HEK293 (cell line): ENCODE data around the gene TRIP4.

Experiments
- CTCF ChIA-PET: fragments of 350-600 bp; formaldehyde crosslinking; extraction: SDS; loops from one replicate; lab custom pipeline; 2021; ENCODE audit warnings: antibody characterized with exemption; lab: Yijun Ruan, JAX
- POLR2A ChIA-PET: fragments of 300-600 bp; formaldehyde crosslinking; extraction: SDS; loops from one replicate; lab custom pipeline; 2020; ENCODE audit warnings: antibody characterized with exemption, inconsistent platforms; lab: Yijun Ruan, JAX
- H3K27ac ChIP-seq: fragments of 200-500 bp; sonication (Bioruptor generic); 2 replicates; pipeline ENCODE4 v1.5.1; 2014; ENCODE audit warnings: low read depth, low read length, control low read depth, inconsistent platforms; ENCODE audit errors: extremely low read depth
- H3K36me3 ChIP-seq, 2 experiments: fragments of 200-500 bp in 1 of 2; sonication (Bioruptor generic) in 1 of 2; 1 replicate in 1 of 2; 2 replicates in 1 of 2; pipeline ENCODE4 v1.5.1; 2014 to 2017; ENCODE audit warnings: inconsistent platforms in 2 of 2, low read length in 2 of 2; ENCODE audit not compliant: control insufficient read depth in 2 of 2, insufficient read depth in 1 of 2
- H3K4me1 ChIP-seq: fragments of 200-500 bp; sonication (Bioruptor generic); 2 replicates; pipeline ENCODE4 v1.5.1; 2014; ENCODE audit warnings: mild to moderate bottlenecking, low read length, inconsistent platforms; ENCODE audit not compliant: control insufficient read depth, insufficient read depth
- H3K4me3 ChIP-seq: 2 replicates; pipeline ENCODE4 v1.5.1; 2011; ENCODE audit warnings: low read depth, mild to moderate bottlenecking, control low read depth, low read length, moderate library complexity
- H3K9me3 ChIP-seq: fragments of 200-500 bp; sonication (Bioruptor generic); 2 replicates; pipeline ENCODE4 v1.5.1; 2014; ENCODE audit warnings: low read depth, low read length, inconsistent platforms; ENCODE audit not compliant: control insufficient read depth, insufficient read depth
- OSR2 ChIP-seq: fragments of 450-650 bp; formaldehyde crosslinking; IDR thresholded peaks from 2 replicates; pipeline ENCODE4 v1.5.1; 2016; ENCODE audit warnings: missing biosample characterization, missing genetic modification characterization
- SCRT2 ChIP-seq: fragments of 450-650 bp; formaldehyde crosslinking; IDR thresholded peaks from 2 replicates; pipeline ENCODE4 v1.5.1; 2016; ENCODE audit warnings: missing biosample characterization, missing genetic modification characterization
- ZBTB8A ChIP-seq: fragments of 450-650 bp; formaldehyde crosslinking; IDR thresholded peaks from 2 replicates; pipeline ENCODE4 v1.5.1; 2016; ENCODE audit warnings: missing biosample characterization, missing genetic modification characterization
- ZNF175 ChIP-seq: fragments of 450-650 bp; formaldehyde crosslinking; IDR thresholded peaks from 2 replicates; pipeline ENCODE4 v1.5.1; 2016; ENCODE audit warnings: missing biosample characterization, missing genetic modification characterization
- ZNF248 ChIP-seq: fragments of 450-650 bp; formaldehyde crosslinking; IDR thresholded peaks from 2 replicates; pipeline ENCODE4 v1.5.1; 2017; ENCODE audit warnings: missing biosample characterization, missing genetic modification characterization
- ZNF280D ChIP-seq: fragments of 450-650 bp; formaldehyde crosslinking; IDR thresholded peaks from 2 replicates; pipeline ENCODE4 v1.5.1; 2016; ENCODE audit warnings: missing biosample characterization, missing genetic modification characterization
- ZNF311 ChIP-seq: fragments of 450-650 bp; formaldehyde crosslinking; IDR thresholded peaks from 2 replicates; pipeline ENCODE4 v1.5.1; 2017; ENCODE audit warnings: missing biosample characterization, missing genetic modification characterization, borderline replicate concordance
- ZNF362 ChIP-seq: fragments of 450-650 bp; formaldehyde crosslinking; IDR thresholded peaks from 2 replicates; pipeline ENCODE4 v1.5.1; 2016; ENCODE audit warnings: missing biosample characterization, missing genetic modification characterization
- ZNF366 ChIP-seq: fragments of 450-650 bp; formaldehyde crosslinking; conservative IDR thresholded peaks from 2 replicates; pipeline ENCODE4 v1.5.1; 2016; ENCODE audit warnings: missing biosample characterization, missing genetic modification characterization
- ZNF398 ChIP-seq: fragments of 450-650 bp; formaldehyde crosslinking; IDR thresholded peaks from 2 replicates; pipeline ENCODE4 v1.5.1; 2017; ENCODE audit warnings: missing biosample characterization, missing genetic modification characterization
- ZNF580 ChIP-seq: fragments of 450-650 bp; formaldehyde crosslinking; IDR thresholded peaks from 2 replicates; pipeline ENCODE4 v1.5.1; 2016; ENCODE audit warnings: missing biosample characterization, missing genetic modification characterization
- ZNF626 ChIP-seq: fragments of 450-650 bp; sonication (Bioruptor Pico); formaldehyde crosslinking; IDR thresholded peaks from 2 replicates; pipeline ENCODE4 v1.5.1; 2018; ENCODE audit warnings: missing biosample characterization, missing genetic modification characterization, inconsistent platforms
- ZNF664 ChIP-seq: fragments of 450-650 bp; formaldehyde crosslinking; IDR thresholded peaks from 2 replicates; pipeline ENCODE4 v1.5.1; 2016; ENCODE audit warnings: missing biosample characterization, missing genetic modification characterization
- ZNF677 ChIP-seq: fragments of 450-650 bp; IDR thresholded peaks from 2 replicates; pipeline ENCODE4 v1.5.0; 2018; ENCODE audit warnings: missing biosample characterization, mild to moderate bottlenecking, missing genetic modification characterization, moderate library complexity
- ZNF704 ChIP-seq: fragments of 450-650 bp; formaldehyde crosslinking; IDR thresholded peaks from 2 replicates; pipeline ENCODE4 v1.5.1; 2016; ENCODE audit warnings: missing biosample characterization, missing genetic modification characterization
- ZNF768 ChIP-seq: fragments of 450-650 bp; formaldehyde crosslinking; IDR thresholded peaks from 2 replicates; pipeline ENCODE4 v1.5.1; 2018; ENCODE audit warnings: missing biosample characterization, mild to moderate bottlenecking, missing genetic modification characterization
- ZNF843 ChIP-seq: fragments of 450-650 bp; formaldehyde crosslinking; IDR thresholded peaks from 2 replicates; pipeline ENCODE4 v1.5.1; 2016; ENCODE audit warnings: missing biosample characterization, missing genetic modification characterization
- ZSCAN4 ChIP-seq: fragments of 450-650 bp; formaldehyde crosslinking; IDR thresholded peaks from 2 replicates; pipeline ENCODE4 v1.5.1; 2017; ENCODE audit warnings: missing biosample characterization, missing genetic modification characterization

The TRIP4 gene

GRCh38 chr15:64501396-64501715, 113.7 kb downstream of the TRIP4 start:
- H3K4me3 ChIP-seq, result no peak overlapping the region
- ChIA-PET CTCF (interaction anchor here (1.2 kb wide), 1 partner anchor 180 kb away, joined by 3 read pairs; no protein-coding TSS in a partner anchor), POLR2A (no interaction called here)
- H3K4me1 ChIP-seq, result peaks cover 6% of the 10 kb centered on the region; the same call in 1 of the 2 replicates
- TF ChIP-seq OSR2 (peak; percentile 42; the same call in 1 of the 2 replicates), ZNF248 (tag by site-specific recombination) (no peak)
- H3K9me3 ChIP-seq, result no peaks in the 10 kb centered on the region
- H3K27ac ChIP-seq, result no peak overlapping the region
- peaks cover 0 to 29% of the 10 kb centered on the region in 2 experiments; a peak in 2 of 3 replicates for H3K36me3 ChIP-seq

GRCh38 chr15:64502151-64502550, 114.5 kb downstream of the TRIP4 start:
- Histone ChIP-seq H3K4me3 (no peak overlapping the region), H3K9me3 (no peaks in the 10 kb centered on the region), H3K4me1 (peaks cover 8% of the 10 kb centered on the region), H3K27ac (no peak overlapping the region), H3K36me3 (peaks cover 0 to 29% of the 10 kb centered on the region in 2 experiments; a peak in 2 of 3 replicates)
- ChIA-PET POLR2A (no interaction called here), CTCF (interaction anchor here (1.2 kb wide), 1 partner anchor 179 kb away, joined by 3 read pairs; no protein-coding TSS in a partner anchor)
- TF ChIP-seq ZNF664 (tag by site-specific recombination), result peak; percentile 42; the same call in 1 of the 2 replicates
- no peak for TF ChIP-seq ZSCAN4

- H3K4me1 ChIP-seq, result peaks cover 8% of the 10 kb centered on the region
- H3K27ac ChIP-seq, result no peak overlapping the region
- no peaks in the 10 kb centered on the region for H3K9me3 ChIP-seq
- H3K36me3 ChIP-seq, result peaks cover 0 to 29% of the 10 kb centered on the region in 2 experiments; a peak in 2 of 3 replicates
- ChIA-PET POLR2A (no interaction called here), CTCF (interaction anchor here (0.6 kb wide), 1 partner anchor 25 kb away, joined by 5 read pairs; no protein-coding TSS in a partner anchor)
- TF ChIP-seq ZNF704 (no peak), ZNF362 (tag by site-specific recombination) (no peak), ZNF843 (tag by site-specific recombination) (no peak), ZNF398 (tag by site-specific recombination) (no peak), ZNF580 (no peak), SCRT2 (tag by site-specific recombination) (no peak), ZNF768 (tag by site-specific recombination) (no peak), ZNF677 (tag by site-specific recombination) (no peak), ZBTB8A (no peak), ZNF626 (no peak), ZNF311 (tag by site-specific recombination) (no peak), ZNF175 (tag by site-specific recombination) (no peak), ZNF366 (tag by site-specific recombination) (no peak), ZNF280D (tag by site-specific recombination) (no peak)
- no peak overlapping the region for H3K4me3 ChIP-seq
Measured at GRCh38 chr15:64502551-64502950, 114.9 kb downstream of the TRIP4 start.
